Upper lobe of left lung (tissue), 6 donors: ENCODE data around the gene SBF2. TPM values are rescaled to one million over a fixed set of nuclear protein-coding genes. Genes with fewer than 3 reads are reported as not detected.

Experiments used
- ATAC-seq, 2 donors: fragments of 200-7000 bp; cut with Tn5 transposase; one replicate each; pipeline ENCODE4 v1.9.1; 2022; ENCODE audit warnings: mild to moderate bottlenecking in 2 of 2, moderate library complexity in 2 of 2; ENCODE audit not compliant: low FRiP score in 2 of 2
- DNase-seq, 2 donors: peaks; one replicate each; pipeline ENCODE4 v3.0.0-alpha.2; 2019 to 2020
- H3K27ac ChIP-seq, 4 donors: fragments of 200-600 bp; sonication (generic); one replicate each; pipeline ENCODE4 v1.5.1; 2016 to 2019
- H3K27me3 ChIP-seq, 4 donors: fragments of 200-600 bp; sonication (generic); one replicate each; pipeline ENCODE4 v1.5.1; 2017 to 2019
- H3K36me3 ChIP-seq, 4 donors: fragments of 200-600 bp; sonication (generic); one replicate each; pipeline ENCODE4 v1.5.1; 2016 to 2019
- H3K4me1 ChIP-seq, 4 donors: fragments of 200-600 bp; sonication (generic); one replicate each; pipeline ENCODE4 v1.5.1; 2018 to 2019
- H3K4me3 ChIP-seq, 4 donors: fragments of 200-600 bp; sonication (generic); one replicate each; pipeline ENCODE4 v1.5.1; 2017 to 2019; ENCODE audit warnings: mild to moderate bottlenecking in 2 of 4, moderate library complexity in 1 of 4
- H3K9me3 ChIP-seq, 4 donors: fragments of 200-600 bp; sonication (generic); one replicate each; pipeline ENCODE4 v1.5.1; 2018 to 2019
- CTCF ChIP-seq, 6 experiments: fragments of 450-650 bp in 4 of 6; fragments of 200-600 bp in 2 of 6; sonication (generic) in 2 of 6; IDR thresholded peaks; one replicate each; pipeline ENCODE4 v1.5.1; 2016 to 2019; ENCODE audit warnings: antibody characterized with exemption in 6 of 6
- EP300 ChIP-seq, 4 donors: sonication (generic); formaldehyde crosslinking; IDR thresholded peaks; one replicate each; pipeline ENCODE4 v1.5.1; 2017; ENCODE audit warnings: antibody characterized with exemption in 4 of 4, control low read depth in 2 of 4
- POLR2A ChIP-seq, 4 donors: fragments of 450-650 bp; IDR thresholded peaks; one replicate each; pipeline ENCODE4 v1.5.1; 2016 to 2017; ENCODE audit warnings: antibody characterized with exemption in 4 of 4, mild to moderate bottlenecking in 2 of 4
- POLR2AphosphoS5 ChIP-seq, 2 donors: sonication (generic); formaldehyde crosslinking; IDR thresholded peaks; one replicate each; pipeline ENCODE4 v1.5.1; 2017; ENCODE audit warnings: antibody characterized with exemption in 2 of 2
- WGBS, 2 donors: methylation state at CpG; one replicate each; pipeline ENCODE4 v1.1.5; 2017 to 2018; 5-methylcytosine and 5-hydroxymethylcytosine counted together
- total RNA-seq, 6 donors: library from RNA; depleted of rRNA in 4 of 6; stranded (reverse); fragments of >200 nt in 4 of 6; gene quantifications; one replicate each; pipeline versions ENCODE4 v1.1.0 to v1.2.1, GENCODE V29; 2016 to 2021
- donor health status: DM: no; HTN: no; CAD: no; lungs with moderate emphysema.
- donor health status: DM: no; HTN: yes; CAD: no; lungs with severe emphysema.

SBF2 gene
- total RNA-seq, 6 donors from 2014 or later, result 22.2 to 54.5 (median 41.2) TPM

- ATAC-seq, result no peak
- Histone ChIP-seq H3K36me3 (no peaks in the 10 kb centered on the region), H3K27me3 (no peaks in the 10 kb centered on the region), H3K4me1 (peaks cover 11 to 24% (median 17%) of the 10 kb centered on the region in 4 donors), H3K4me3 (no peak overlapping the region), H3K27ac (no peak overlapping the region), H3K9me3 (no peaks in the 10 kb centered on the region)
- TF ChIP-seq CTCF (IDR thresholded peaks at IDR 0.05) (no peak), POLR2A (IDR thresholded peaks at IDR 0.05) (no peak), POLR2AphosphoS5 (IDR thresholded peaks at IDR 0.05) (no peak), EP300 (IDR thresholded peaks at IDR 0.05) (no peak)
- WGBS, 2 donors, result 90 to 96% methylated on average over 4 of the region's 4 CpGs
- no peak for DNase-seq
Observed at GRCh38 chr11:10320736-10321465, 26.9 kb upstream of the SBF2 start.

GRCh38 chr11:10319702-10320558 lies 25.9 kb upstream of the SBF2 start:
- WGBS, 2 donors, result 59 to 83% methylated on average over 6 of the region's 6 CpGs
- no peak overlapping the region for H3K27ac ChIP-seq
- ATAC-seq (no peak), DNase-seq (no peak)
- TF ChIP-seq POLR2AphosphoS5 (IDR thresholded peaks at IDR 0.05) (no peak), POLR2A (IDR thresholded peaks at IDR 0.05) (no peak), EP300 (IDR thresholded peaks at IDR 0.05) (no peak), CTCF (IDR thresholded peaks at IDR 0.05) (no peak)
- no peaks in the 10 kb centered on the region for H3K36me3 ChIP-seq
- H3K27me3 ChIP-seq, result no peaks in the 10 kb centered on the region
- H3K4me3 ChIP-seq, result no peak overlapping the region
- H3K9me3 ChIP-seq, result no peaks in the 10 kb centered on the region
- peaks cover 5 to 23% (median 12%) of the 10 kb centered on the region in 4 donors for H3K4me1 ChIP-seq

GRCh38 chr11:10318527-10318802 lies 24.4 kb upstream of the SBF2 start:
- no peak for TF ChIP-seq EP300 (IDR thresholded peaks at IDR 0.05)
- TF ChIP-seq POLR2AphosphoS5 (IDR thresholded peaks at IDR 0.05), result no peak
- TF ChIP-seq CTCF (IDR thresholded peaks at IDR 0.05), result no peak
- TF ChIP-seq POLR2A (IDR thresholded peaks at IDR 0.05), result no peak
- no peak for DNase-seq
- Histone ChIP-seq H3K27ac (no peak overlapping the region), H3K4me3 (no peak overlapping the region), H3K9me3 (no peaks in the 10 kb centered on the region), H3K36me3 (no peaks in the 10 kb centered on the region), H3K4me1 (peaks cover 0 to 11% (median 6%) of the 10 kb centered on the region in 4 donors), H3K27me3 (no peaks in the 10 kb centered on the region)
- 77 to 86% methylated on average over 3 of the region's 3 CpGs for whole genome bisulfite sequencing, 2 donors
- ATAC-seq, result no peak

GRCh38 chr11:10317776-10318526 lies 23.9 kb upstream of the SBF2 start:
- no peak overlapping the region for H3K27ac ChIP-seq
- no peak overlapping the region for H3K4me3 ChIP-seq
- H3K9me3 ChIP-seq, result no peaks in the 10 kb centered on the region
- TF ChIP-seq CTCF (IDR thresholded peaks at IDR 0.05) (no peak), POLR2A (IDR thresholded peaks at IDR 0.05) (no peak), EP300 (IDR thresholded peaks at IDR 0.05) (no peak), POLR2AphosphoS5 (IDR thresholded peaks at IDR 0.05) (no peak)
- no peaks in the 10 kb centered on the region for H3K36me3 ChIP-seq
- no peaks in the 10 kb centered on the region for H3K27me3 ChIP-seq
- H3K4me1 ChIP-seq, result peaks cover 0 to 6% (median 5%) of the 10 kb centered on the region in 4 donors
- ATAC-seq (no peak), DNase-seq (no peak)
- 93% methylated on average over 5 of the region's 5 CpGs for WGBS, 2 donors
